Keratinocyte (primary cell): ENCODE results near the gene ITGAV.

Experiments used
- EZH2 ChIP-seq: IDR thresholded peaks from one replicate; pipeline ENCODE4 v1.6.1; 2012; ENCODE audit warnings: inconsistent platforms, mild to moderate bottlenecking, low read length, moderate library complexity
- TF ChIP-seq, protein P1 (sequence below), 3 experiments: IDR thresholded peaks in 1 of 3; conservative IDR thresholded peaks in 1 of 3; optimal IDR thresholded peaks in 1 of 3; 2 replicates in 2 of 3; 3 replicates in 1 of 3; pipeline versions ENCODE3 to v1.5.1; 2011; ENCODE audit warnings: low read length in 3 of 3, mild to moderate bottlenecking in 3 of 3, moderate library complexity in 2 of 3, control low read depth in 1 of 3, inconsistent platforms in 1 of 3; ENCODE audit not compliant: insufficient read depth in 2 of 3; ENCODE audit errors: extremely low read depth in 1 of 3

DNA sequence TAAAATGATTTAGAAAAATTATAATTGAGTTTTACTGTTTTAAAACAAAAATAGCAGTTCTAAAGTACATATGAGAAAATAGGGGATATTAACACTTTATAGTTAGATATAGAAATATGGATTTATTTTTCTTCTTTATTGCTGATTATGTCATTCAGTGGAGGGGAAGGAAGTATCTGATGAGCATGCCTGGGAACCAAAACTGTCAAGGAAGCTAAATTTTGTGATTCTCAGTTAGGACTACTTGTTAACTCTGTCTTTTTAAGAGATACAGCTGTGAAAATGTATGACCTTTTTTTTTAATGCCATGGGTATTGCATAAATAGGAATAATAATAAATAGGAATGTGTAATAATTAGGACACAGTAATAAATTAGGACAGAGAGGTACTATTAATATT lies 44.8 kb downstream of the ITGAV start:
- TF ChIP-seq, protein P1, sequence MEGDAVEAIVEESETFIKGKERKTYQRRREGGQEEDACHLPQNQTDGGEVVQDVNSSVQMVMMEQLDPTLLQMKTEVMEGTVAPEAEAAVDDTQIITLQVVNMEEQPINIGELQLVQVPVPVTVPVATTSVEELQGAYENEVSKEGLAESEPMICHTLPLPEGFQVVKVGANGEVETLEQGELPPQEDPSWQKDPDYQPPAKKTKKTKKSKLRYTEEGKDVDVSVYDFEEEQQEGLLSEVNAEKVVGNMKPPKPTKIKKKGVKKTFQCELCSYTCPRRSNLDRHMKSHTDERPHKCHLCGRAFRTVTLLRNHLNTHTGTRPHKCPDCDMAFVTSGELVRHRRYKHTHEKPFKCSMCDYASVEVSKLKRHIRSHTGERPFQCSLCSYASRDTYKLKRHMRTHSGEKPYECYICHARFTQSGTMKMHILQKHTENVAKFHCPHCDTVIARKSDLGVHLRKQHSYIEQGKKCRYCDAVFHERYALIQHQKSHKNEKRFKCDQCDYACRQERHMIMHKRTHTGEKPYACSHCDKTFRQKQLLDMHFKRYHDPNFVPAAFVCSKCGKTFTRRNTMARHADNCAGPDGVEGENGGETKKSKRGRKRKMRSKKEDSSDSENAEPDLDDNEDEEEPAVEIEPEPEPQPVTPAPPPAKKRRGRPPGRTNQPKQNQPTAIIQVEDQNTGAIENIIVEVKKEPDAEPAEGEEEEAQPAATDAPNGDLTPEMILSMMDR (optimal IDR thresholded peaks at IDR 0.05 in 1 of 3, IDR thresholded peaks at IDR 0.05 in 1 of 3, conservative IDR thresholded peaks at IDR 0.05 in 1 of 3; ENCODE audit: extremely low read depth in 1 of 3, insufficient read depth in 2 of 3, low read length in 3 of 3), result no peak
- TF ChIP-seq EZH2, result no peak
